Natural killer cell (primary cell): Measurements from ENCODE around the gene PDC. TPM values are rescaled to one million over a fixed set of nuclear protein-coding genes. Genes with fewer than 3 reads are reported as not detected.

ENCODE experiments used
- ATAC-seq, 3 donors: fragments of 150-1000 bp in 2 of 3; fragments of 200-7000 bp in 1 of 3; cut with Tn5 transposase; 1 replicate in 1 of 3; 2 replicates in 2 of 3; pipeline ENCODE4 v1.10.0; 2021; ENCODE audit warnings: mild to moderate bottlenecking in 2 of 3, moderate library complexity in 2 of 3
- DNase-seq, 2 donors: peaks; one replicate each; pipeline versions ENCODE4 v3.0.0 to v3.0.0-alpha.2; 2013 to 2021; ENCODE audit warnings: mixed read lengths in 1 of 2
- H3K27ac ChIP-seq: one replicate; pipeline ENCODE4 v1.5.1; 2013; ENCODE audit warnings: mild to moderate bottlenecking, low read length
- H3K27me3 ChIP-seq: one replicate; pipeline ENCODE4 v1.6.1; 2013; ENCODE audit warnings: low read length; ENCODE audit not compliant: control insufficient read depth, insufficient read depth
- H3K36me3 ChIP-seq: one replicate; pipeline ENCODE4 v1.6.1; 2013; ENCODE audit warnings: low read length; ENCODE audit not compliant: control insufficient read depth, insufficient read depth
- H3K4me1 ChIP-seq: one replicate; pipeline ENCODE4 v1.6.1; 2013; ENCODE audit warnings: low read length; ENCODE audit not compliant: control insufficient read depth, insufficient read depth
- H3K4me3 ChIP-seq: one replicate; pipeline ENCODE4 v1.5.1; 2013; ENCODE audit warnings: low read length
- H3K9me3 ChIP-seq: one replicate; pipeline ENCODE4 v1.6.1; 2013; ENCODE audit warnings: low read length; ENCODE audit not compliant: control insufficient read depth, insufficient read depth
- H3K27ac Mint-ChIP-seq, 2 donors: one replicate each; pipeline ENCODE4 v1.8.0; 2022; ENCODE audit warnings: mild to moderate bottlenecking in 2 of 2, mixed read lengths in 2 of 2, moderate library complexity in 1 of 2
- H3K27me3 Mint-ChIP-seq, 2 donors: one replicate each; pipeline ENCODE4 v1.8.0; 2022; ENCODE audit warnings: low read depth in 2 of 2, mixed read lengths in 2 of 2
- H3K36me3 Mint-ChIP-seq: one replicate; pipeline ENCODE4 v1.8.0; 2022; ENCODE audit warnings: mixed read lengths
- H3K4me1 Mint-ChIP-seq, 2 donors: one replicate each; pipeline ENCODE4 v1.8.0; 2022; ENCODE audit warnings: mixed read lengths in 2 of 2
- H3K4me3 Mint-ChIP-seq: one replicate; pipeline ENCODE4 v1.8.0; 2022; ENCODE audit warnings: mild to moderate bottlenecking, moderate library complexity, mixed read lengths
- H3K9me3 Mint-ChIP-seq, 2 donors: one replicate each; pipeline ENCODE4 v1.8.0; 2022; ENCODE audit warnings: mixed read lengths in 2 of 2
- WGBS: methylation state at CpG from one replicate; pipeline ENCODE4 v1.1.7; 2013; ENCODE audit warnings: missing lambda C conversion rate; ENCODE audit not compliant: insufficient coverage; 5-methylcytosine and 5-hydroxymethylcytosine counted together
- intact Hi-C: fragments of 100-400 bp; cut with micrococcal nuclease; formaldehyde crosslinking; loops from one replicate; pipeline ENCODE4 v1.14.2; 2022
- total RNA-seq, 4 donors: library from RNA; stranded (reverse); fragments of 120-200 nt in 1 of 4; gene quantifications; one replicate each; pipeline versions ENCODE4 v1.2.3 to v1.2.4, GENCODE V29; 2013 to 2022
- TF ChIP-seq, protein P1 (sequence below): fragments of 200-600 bp; IDR thresholded peaks from one replicate; pipeline ENCODE4 v1.8.0; 2022; ENCODE audit warnings: antibody characterized with exemption

The PDC gene
- total RNA-seq, 3 donors from 2014 or later (not counting 1 experiment from before 2014, with no cell fraction given), result not detected

DNA sequence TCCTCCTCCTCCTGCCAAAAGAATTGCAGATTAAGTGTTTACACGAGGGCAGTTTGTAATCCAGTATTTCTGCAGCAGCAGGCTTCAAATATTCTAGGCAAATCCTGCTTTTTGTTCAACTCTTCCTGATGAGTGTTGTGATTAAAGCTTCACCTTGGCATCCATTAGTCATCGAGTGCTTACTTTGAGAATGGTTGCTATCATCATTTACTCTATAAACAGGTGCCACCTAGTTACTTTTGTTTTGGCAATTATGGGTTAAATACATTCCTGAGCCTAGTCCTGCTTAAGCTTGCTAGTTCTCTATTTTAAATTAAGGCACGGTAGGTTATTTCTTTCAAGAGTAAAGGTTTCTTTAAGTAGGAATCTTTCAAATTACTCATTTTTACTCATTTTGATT lies 20.3 kb downstream of the PDC start:
- Mint-ChIP-seq H3K36me3 (no peaks in the 10 kb centered on the region), H3K4me1 (no peaks in the 10 kb centered on the region), H3K9me3 (no peaks in the 10 kb centered on the region), H3K4me3 (no peak overlapping the region), H3K27ac (no peak overlapping the region), H3K27me3 (no peaks in the 10 kb centered on the region)
- TF ChIP-seq, protein P1, sequence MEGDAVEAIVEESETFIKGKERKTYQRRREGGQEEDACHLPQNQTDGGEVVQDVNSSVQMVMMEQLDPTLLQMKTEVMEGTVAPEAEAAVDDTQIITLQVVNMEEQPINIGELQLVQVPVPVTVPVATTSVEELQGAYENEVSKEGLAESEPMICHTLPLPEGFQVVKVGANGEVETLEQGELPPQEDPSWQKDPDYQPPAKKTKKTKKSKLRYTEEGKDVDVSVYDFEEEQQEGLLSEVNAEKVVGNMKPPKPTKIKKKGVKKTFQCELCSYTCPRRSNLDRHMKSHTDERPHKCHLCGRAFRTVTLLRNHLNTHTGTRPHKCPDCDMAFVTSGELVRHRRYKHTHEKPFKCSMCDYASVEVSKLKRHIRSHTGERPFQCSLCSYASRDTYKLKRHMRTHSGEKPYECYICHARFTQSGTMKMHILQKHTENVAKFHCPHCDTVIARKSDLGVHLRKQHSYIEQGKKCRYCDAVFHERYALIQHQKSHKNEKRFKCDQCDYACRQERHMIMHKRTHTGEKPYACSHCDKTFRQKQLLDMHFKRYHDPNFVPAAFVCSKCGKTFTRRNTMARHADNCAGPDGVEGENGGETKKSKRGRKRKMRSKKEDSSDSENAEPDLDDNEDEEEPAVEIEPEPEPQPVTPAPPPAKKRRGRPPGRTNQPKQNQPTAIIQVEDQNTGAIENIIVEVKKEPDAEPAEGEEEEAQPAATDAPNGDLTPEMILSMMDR, result no peak
- no peaks in the 10 kb centered on the region for H3K4me1 ChIP-seq
- H3K36me3 ChIP-seq, result no peaks in the 10 kb centered on the region
- intact Hi-C loops, result no loop called here
- DNase-seq (no peak), ATAC-seq (no peak)
- no peaks in the 10 kb centered on the region for H3K9me3 ChIP-seq
- no peak overlapping the region for H3K4me3 ChIP-seq
- no peaks in the 10 kb centered on the region for H3K27me3 ChIP-seq
- WGBS, result 50% methylated on average over 1 of the region's 3 CpGs
- no peak overlapping the region for H3K27ac ChIP-seq

DNA sequence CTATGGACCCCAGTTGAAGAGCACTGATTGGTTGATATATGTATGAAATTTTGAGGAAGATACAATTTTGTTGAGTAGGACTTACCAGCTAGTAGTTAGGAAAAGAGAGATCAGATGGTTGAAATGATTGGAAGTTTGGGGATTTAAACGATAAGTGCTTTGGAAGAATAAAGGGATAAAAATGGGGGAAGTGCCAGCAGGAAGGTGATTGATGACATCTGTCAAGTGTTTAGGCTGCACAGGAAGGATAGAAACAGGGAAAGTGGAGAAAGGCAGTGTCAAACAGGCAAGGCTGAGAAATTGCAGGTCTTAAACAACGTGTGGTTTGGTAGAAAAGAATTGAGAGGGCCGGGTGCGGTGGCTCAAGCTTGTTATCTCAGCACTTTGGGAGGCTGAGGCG lies 22.3 kb downstream of the PDC start:
- TF ChIP-seq, protein P1, result no peak

GRCh38 chr1:186435336-186435735 lies 25.6 kb downstream of the PDC start:
- no peaks in the 10 kb centered on the region for H3K36me3 ChIP-seq
- no peaks in the 10 kb centered on the region for H3K4me1 Mint-ChIP-seq
- H3K4me3 Mint-ChIP-seq, result no peak overlapping the region
- no peak overlapping the region for H3K27ac ChIP-seq
- TF ChIP-seq, protein P1, result no peak
- no peak overlapping the region for H3K4me3 ChIP-seq
- no peaks in the 10 kb centered on the region for H3K27me3 Mint-ChIP-seq
- no peak for ATAC-seq
- no peaks in the 10 kb centered on the region for H3K27me3 ChIP-seq
- H3K9me3 ChIP-seq, result no peaks in the 10 kb centered on the region
- no peaks in the 10 kb centered on the region for H3K36me3 Mint-ChIP-seq
- intact Hi-C loops, result no loop called here
- no CpG with 5 or more reads among the region's 1 CpG for WGBS
- H3K9me3 Mint-ChIP-seq, result no peaks in the 10 kb centered on the region
- H3K4me1 ChIP-seq, result no peaks in the 10 kb centered on the region
- DNase-seq, result no peak
- no peak overlapping the region for H3K27ac Mint-ChIP-seq

More for the DNA sequence above, 22.3 kb downstream of the PDC start:
- Mint-ChIP-seq H3K27me3 (no peaks in the 10 kb centered on the region), H3K9me3 (no peaks in the 10 kb centered on the region), H3K36me3 (no peaks in the 10 kb centered on the region), H3K4me3 (no peak overlapping the region), H3K27ac (no peak overlapping the region), H3K4me1 (no peaks in the 10 kb centered on the region)
- intact Hi-C loops, result no loop called here
- no peak overlapping the region for H3K4me3 ChIP-seq
- H3K36me3 ChIP-seq, result no peaks in the 10 kb centered on the region
- no peaks in the 10 kb centered on the region for H3K4me1 ChIP-seq
- 90% methylated on average over 5 of the region's 5 CpGs for WGBS
- no peaks in the 10 kb centered on the region for H3K27me3 ChIP-seq
- no peak overlapping the region for H3K27ac ChIP-seq
- DNase-seq, result no peak
- ATAC-seq, result no peak
- H3K9me3 ChIP-seq, result no peaks in the 10 kb centered on the region

DNA sequence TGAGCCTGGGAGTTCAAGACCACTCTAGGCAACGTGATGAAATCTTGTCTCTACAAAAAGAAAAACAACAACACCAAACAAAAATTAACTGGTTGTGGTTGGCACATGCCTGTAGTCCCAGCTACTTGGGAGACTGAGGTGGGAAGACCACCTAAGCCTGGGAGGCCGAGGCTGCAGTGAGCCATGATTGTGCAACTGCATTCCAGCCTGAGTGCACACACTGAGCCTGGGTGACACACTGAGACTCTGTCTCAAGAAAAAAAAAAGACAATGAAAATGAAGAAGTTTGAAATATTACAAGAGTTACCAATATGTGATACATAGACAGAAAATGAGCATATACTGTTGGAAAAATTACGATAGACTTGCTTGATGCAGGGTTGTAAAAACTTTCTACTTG lies 31.9 kb downstream of the PDC start:
- no peaks in the 10 kb centered on the region for H3K9me3 Mint-ChIP-seq
- no peak overlapping the region for H3K27ac Mint-ChIP-seq
- no peaks in the 10 kb centered on the region for H3K4me1 Mint-ChIP-seq
- no peaks in the 10 kb centered on the region for H3K27me3 ChIP-seq
- no peak for DNase-seq
- H3K4me3 ChIP-seq, result no peak overlapping the region
- intact Hi-C loops, result no loop called here
- H3K4me1 ChIP-seq, result no peaks in the 10 kb centered on the region
- WGBS, result 82% methylated on average over 2 of the region's 3 CpGs
- ATAC-seq, result no peak
- H3K27ac ChIP-seq, result no peak overlapping the region
- TF ChIP-seq, protein P1, result no peak
- no peaks in the 10 kb centered on the region for H3K27me3 Mint-ChIP-seq
- no peaks in the 10 kb centered on the region for H3K9me3 ChIP-seq
- H3K36me3 Mint-ChIP-seq, result no peaks in the 10 kb centered on the region
- no peak overlapping the region for H3K4me3 Mint-ChIP-seq
- no peaks in the 10 kb centered on the region for H3K36me3 ChIP-seq
